SKM-1 (cell line): Measurements from ENCODE around the gene HOXA10.

Source experiments
- DNase-seq: peaks from one replicate; lab custom pipeline; 2025; ENCODE audit not compliant: unreplicated experiment; lab: John Stamatoyannopoulos, UW

The HOXA10 gene

DNA sequence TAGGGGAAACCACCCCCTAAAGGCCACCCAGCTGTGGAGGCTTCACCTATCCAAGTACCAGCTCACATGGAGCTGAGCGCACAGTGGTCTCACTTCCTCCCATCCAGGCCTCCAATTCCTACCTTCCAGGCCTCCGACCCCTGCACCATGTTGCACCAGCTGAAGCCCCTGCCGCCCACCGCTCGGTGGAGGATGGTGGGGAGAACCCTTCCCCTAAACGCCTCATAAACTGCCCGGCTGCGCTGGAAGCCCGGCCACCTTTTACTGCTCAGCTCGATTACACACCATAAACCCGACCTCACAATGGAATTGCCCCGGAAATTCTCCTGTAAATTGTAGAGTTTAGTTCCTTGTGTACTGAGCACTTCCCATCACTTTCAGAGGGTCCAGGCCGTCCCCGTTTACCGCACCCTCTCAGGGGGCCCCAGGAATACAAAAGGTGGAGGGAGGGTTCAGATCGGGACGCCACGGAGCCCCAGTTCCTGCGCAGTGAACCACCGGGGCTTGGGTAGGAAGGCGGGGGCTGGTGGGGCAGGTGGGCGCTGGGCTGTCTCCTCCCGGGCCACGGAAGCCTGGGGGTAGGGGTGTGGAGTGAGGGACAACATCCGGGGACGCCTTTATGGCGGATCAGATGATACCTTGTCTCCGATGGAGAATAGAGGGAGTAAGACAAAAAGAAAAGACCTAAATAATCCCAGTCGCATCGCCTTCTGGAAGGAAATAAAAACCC, 16.3 kb downstream of the HOXA10 start:
- DNase-seq = no peak

DNA sequence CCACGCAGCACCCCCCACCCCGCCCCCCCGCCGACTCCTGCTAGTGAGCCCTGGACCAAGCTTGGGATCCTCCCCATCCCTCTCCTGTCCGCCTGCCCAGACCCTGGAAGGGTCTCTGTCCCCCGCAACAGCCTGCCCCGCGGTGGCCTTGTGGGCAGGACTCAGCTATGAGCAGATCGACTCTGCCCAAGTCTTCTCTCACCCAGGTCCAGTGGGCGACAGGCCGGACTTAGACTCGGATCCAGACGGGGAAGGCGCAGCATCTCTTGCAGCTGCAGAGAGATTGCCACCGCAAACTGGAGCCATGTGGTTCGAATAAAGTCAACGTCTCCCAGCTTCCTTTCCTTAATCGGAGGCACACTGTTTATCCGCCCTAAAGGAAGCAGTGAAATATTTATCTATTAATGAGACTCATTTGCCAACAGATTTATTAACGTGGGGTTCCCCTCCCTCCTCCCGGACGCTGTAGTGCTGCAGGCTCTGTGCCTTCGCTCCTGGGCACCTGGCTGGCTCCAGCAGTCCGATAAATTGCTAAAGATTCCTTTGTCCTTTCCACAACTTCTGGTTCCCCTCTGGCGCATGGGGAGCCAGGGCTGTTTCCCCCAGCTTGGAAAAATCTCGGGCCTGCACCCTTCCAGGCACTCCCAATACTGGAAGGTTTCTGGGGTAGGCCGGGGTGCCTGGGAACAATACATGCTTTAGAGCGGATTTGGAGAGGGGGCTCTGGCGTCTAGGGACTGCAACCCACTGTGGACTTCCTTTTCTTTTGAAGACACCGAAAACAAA, 17.0 kb downstream of the HOXA10 start:
- DNase-seq = no peak

DNA sequence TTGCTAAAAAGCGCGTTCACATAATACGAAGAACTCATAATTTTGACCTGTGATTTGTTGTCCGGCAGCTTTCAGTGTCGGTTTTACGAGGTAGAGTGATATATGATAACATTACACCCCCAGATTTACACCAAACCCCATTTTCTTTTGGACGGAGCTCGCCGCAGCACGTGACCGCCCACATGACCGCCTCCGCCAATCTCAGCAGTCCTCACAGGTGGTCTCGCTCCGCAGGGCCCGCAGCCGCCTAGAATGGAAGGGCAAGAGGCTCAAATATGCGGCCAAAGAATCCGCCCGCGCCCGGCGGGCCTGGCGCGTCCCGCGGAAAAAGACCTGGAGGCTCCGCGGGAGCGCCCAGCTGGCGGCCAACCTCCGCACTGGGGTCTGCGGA, 17.6 kb downstream of the HOXA10 start, which contains the start of gene HOXA7:
HOXA7 (minus strand) TSS at position 168 of the 391 bp plus-strand sequence; CDS start at position 38, 130 bp downstream.
- no peak for DNase-seq

DNA sequence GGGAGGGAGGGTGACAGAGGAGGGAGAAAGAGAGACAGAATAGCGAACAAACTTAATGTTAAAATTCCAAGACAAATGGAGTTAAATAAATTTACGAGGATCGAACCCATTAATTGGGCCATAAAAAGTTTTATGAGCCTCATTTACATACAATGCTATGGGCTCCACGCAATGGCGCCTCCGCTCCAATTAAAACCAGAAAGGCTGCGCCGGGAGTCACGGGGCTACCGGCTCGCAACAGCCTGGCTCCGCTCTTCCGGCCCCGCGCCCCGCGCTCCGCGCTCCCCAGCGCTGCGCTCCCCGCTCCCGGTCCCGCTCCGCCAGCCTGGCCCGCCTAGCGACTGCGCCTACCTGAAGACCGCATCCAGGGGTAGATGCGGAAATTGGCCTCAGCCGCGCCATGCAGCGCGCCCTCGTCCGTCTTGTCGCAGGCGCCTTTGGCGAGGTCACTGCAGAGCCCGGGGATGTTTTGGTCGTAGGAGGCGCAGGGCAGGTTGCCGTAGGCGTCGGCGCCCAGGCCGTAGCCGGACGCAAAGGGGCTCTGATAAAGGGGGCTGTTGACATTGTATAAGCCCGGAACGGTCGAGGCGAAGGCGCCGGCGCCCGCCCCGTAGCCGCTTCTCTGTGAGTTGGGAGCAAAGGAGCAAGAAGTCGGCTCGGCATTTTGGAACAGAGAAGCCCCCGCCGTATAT, 18.2 kb downstream of the HOXA10 start:
- DNase-seq = no peak

DNA sequence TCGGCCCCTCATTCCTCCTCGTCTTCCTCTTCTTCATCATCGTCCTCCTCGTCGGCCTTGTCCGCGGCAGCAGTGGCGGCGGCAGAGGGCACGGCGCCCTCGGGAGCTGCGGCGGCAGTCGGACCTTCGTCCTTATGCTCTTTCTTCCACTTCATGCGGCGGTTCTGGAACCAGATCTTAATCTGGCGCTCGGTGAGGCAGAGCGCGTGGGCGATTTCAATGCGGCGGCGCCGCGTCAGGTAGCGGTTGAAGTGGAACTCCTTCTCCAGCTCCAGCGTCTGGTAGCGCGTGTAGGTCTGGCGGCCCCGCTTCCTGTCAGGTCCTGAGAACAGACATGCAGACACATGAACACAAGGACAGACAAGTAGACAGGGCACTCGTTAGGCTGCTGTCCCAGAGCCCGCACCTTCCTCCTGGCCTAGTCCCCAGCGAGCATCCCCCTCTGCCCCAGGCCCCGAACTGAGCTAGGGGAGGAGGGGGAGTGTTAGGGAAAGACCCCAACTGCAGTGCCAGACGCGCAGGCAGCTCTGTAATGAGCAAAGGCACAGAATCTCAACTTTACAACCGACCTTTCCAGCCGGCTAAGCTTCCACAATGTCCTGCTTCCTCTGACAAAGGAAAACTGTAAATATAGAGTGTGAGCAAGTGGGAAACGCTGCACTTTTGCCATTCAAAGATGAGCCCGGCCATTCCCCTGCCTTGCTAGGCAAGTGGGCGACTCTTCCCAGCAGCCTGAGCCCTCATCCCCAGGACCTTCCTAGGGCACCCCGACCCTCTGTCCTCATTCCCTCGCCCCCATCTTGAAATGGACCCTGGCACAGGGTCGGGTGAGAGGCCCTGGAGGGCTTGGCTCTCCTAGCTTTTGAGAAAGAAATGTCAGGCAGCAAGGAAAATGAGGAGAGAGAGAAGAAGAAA, 19.0 kb downstream of the HOXA10 start:
- DNase-seq = no peak

DNA sequence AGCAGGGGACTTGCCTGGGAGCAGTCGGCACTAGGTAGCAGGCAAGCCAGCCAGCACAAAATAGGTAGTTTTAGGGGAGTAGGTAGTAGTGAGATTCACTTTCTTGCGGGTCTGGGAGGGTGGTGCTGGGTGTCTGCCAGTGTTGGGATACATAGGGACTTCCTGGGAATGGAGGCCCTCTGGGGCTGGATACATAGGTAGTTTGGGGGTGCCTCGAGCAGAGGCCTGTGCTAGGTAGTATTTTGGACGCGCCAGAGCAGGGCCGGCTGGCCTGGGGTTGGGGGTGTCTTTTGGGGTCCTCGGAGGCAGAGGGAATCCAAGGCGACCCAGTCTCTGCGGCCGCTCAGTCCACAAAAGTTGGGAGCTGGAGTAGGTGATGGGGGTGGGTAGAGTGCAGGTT, 19.8 kb downstream of the HOXA10 start:
- DNase-seq = no peak

DNA sequence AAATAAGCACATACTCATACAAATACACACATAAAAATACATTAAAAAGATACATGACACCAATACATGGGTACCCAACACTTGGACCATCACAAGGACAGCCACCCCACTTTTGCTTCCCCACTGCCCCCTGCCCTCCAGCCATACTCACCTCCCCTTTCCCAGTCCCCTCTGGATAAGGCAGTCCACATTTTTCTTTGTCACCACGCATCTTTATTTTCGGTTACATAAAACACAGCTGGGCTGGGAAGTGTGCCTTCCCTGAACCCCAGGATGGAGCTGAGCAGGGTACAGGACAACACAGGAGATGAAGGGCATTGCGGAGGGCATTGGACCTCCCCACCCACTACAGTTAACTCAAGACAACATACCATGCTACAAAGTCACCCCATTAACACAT, 20.6 kb downstream of the HOXA10 start:
- DNase-seq = no peak

DNA sequence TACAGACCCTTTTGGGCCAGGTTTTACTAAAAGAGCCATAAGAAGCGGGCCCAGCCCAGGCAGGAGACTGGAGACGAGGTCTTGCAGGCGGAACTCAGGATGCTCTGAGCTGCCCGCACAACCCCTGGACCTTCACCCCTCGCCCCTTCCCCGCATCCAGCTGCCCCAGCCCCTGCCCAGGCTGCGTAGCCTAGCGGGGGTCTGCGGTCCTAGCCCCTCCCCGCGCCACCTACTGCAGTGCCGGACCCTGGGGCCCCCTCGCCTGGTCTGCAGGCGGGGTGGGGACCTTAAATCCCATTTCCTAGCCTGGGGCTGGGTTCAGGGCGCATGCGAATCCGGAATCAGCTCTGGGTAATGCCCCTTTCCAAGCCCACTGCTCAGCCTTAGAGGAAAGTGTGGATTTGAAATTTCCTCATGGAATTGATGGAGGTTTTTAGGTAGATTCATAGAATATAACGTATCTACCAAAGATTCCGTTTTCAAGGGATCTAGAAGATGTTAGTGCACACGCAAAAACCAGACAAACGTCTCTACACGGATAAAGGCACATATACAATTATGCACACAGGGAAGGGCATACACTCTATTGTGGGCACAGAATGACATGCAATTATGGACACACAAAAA, 21.2 kb downstream of the HOXA10 start:
- DNase-seq = no peak

DNA sequence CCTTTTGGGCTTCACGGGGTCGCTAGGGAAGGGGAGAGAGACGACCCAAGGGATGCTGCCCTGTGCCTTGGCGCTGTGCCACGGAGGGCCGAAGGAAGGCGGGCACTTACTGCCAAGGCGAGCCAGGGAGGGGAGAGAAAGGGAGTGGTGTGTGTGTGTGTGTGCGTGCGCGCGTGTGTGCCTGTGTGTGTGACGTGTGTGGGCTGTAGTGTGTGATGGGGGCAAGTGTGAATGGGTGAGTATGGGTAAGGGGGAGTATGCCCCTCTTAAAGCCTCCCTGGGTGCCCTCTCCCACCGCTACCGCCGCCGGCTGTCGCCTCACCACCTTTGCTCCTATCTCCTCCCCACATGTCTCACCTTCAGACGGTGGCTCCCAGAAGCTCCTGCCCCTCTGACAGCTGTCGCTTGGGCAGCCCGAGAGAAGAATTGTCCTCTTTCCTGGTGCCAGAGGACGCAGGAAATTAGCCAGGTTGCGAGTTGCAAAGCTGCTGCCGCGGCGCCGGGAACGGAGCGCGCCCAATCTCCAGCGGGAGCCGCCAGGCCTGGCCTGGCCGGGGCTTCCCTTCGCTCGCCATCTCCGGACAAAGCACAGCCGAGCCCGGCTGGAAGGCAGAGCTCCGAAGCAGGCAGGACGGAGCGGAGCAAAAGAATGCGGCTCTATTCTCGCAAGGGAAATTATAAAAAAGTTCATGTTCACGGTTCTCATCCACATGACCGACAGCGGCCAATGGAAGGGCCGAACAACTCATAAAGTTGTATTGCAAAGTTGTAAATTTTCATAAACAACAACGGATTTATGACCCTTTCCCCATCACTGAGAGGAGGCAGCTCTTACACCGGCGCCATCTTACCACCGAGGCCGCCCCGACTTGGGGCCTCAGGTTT, 21.9 kb downstream of the HOXA10 start, which contains the start of gene HOXA3:
HOXA3 (minus strand) TSS at position 653 of the 885 bp plus-strand sequence. CDS start 41,943 bp downstream, outside the sequence.
- no peak for DNase-seq

DNA sequence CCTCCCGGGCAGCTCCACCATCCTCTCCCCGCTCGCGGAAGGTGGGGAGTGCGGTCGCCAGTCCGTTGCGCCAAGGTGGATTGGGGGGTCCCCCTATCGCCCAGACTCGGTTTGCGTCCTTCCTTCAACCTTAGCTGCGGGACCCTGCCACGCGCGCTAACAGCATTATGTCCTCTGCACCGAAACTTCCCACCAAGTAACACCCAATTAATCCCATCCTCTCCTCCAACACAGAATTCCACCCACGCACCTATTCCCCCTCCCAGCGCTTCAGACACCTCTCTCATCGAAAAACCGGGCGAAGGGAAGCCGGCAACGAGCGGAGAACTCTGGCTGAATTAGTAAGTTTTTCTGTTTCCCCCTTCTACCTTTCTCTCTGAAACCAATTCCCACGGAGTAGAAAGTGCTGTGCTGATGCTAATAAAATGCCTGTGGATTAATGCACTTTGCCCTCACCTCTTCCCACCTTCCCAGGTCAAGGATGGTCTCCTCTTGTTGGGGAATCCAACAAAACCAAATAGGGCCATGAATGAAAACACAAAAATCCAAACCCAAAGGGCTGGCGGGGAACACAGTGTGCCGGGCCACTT, 22.7 kb downstream of the HOXA10 start:
- no peak for DNase-seq

DNA sequence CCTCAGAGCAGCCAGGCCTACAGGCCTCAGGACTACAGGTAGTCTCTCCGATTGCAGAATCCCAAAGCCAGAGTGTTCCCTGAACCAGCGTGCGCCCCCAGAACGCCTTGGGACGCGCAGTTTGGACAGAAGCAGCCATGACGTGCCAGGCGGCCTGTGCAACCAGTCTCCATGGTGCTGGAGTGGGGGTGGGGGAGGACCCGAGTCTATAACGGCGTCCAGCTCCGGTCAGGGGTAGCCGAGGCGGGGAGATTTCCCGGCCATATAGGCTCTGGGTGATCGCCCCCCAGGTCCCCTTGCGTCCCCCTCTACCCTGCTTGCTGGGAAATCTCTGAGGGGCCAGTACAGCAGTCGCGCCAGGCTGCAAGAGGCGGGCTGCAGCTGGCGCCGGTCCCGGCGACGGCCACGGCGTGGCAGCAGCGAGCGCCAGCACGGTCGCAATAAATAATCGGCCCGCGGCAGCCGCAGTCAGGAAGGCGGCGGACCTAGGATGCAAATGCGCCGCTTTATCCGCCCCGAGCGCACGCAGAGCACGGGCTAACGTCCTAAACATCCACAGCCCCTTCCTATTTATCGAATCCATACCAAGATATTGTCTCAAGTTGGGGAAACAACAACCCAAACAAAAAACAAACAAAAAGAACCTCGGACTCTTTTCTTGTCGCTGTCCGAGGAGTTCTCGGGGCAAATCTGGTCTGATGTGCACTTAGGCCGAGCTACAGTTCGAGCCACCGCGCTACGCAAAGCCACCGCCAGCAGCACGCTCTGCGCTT, 23.4 kb downstream of the HOXA10 start:
- DNase-seq = no peak

DNA sequence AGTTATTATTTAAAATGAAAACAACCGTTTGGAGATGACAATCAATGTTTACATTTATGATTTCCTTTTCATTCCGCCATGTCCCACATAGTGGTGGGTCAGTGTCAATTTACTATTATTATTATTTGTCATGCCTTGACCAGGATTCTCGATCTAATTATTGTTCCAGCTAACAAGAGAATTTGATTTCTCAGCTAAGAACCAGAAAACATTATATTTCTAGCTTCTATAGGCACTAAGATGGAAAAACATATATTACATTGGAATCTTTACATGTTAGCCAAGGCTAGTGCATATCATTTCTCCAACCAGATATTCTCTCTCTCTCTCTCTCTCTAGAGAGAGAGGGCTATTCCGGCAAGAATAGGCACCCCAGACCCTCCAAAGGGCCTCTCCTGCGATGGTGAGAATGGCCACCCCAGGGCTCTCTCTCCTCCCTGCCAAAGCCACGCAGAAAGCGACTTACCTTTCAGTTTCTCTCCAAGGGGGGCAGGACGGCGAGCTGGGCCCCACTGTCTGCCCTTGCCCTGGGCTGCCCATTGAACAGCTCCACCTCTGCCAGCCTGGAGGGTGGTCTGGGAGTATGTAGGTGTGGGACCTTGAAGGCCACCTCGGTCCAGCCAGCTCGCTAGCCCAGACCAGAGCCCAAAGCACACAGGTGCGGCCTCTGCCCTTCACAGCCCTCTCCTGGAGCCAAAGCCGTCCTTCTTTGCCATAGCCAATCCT, 24.1 kb downstream of the HOXA10 start:
- DNase-seq = no peak

DNA sequence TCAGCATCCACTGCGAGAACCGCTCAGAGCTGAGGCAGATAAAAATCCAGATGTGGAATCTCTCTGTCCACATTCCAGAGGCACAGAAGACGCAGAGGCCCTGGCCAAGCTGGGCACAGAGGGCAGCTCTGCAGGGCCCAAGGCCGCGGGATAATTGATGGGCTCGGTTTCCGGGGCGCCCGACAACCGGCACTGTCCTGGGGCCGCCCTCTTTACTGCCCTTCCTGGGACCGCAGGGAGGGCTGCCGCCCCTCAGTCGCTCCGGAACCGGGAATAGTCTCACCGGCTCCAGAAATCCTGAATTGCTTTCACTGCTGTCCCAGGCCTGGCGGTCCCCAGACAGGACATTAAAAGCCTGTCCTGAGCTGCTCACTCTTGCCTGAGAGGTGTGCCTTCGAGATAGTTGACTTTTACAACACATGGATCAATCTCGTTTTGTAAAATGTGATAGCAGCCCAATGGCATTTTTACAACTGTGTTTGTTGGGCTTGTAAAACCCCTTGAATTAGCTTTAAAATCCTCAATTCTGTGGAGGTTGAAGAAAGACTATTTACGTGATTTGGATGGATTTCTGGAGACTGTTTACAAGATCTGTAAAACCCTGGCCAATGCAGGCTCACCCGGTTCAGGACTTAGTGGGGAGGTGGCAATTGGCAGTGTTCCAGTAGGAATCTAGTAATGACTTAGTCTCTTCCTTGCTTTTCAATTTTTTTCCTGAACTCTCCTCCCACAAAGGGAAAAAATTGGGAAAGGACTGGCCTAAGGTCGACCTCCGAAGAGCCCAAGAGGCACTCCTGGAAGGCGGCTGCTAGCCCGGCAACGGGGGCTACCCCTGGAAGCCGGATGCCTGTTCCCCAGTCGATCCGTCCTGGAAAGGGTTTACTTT, 25.1 kb downstream of the HOXA10 start:
- no peak for DNase-seq

DNA sequence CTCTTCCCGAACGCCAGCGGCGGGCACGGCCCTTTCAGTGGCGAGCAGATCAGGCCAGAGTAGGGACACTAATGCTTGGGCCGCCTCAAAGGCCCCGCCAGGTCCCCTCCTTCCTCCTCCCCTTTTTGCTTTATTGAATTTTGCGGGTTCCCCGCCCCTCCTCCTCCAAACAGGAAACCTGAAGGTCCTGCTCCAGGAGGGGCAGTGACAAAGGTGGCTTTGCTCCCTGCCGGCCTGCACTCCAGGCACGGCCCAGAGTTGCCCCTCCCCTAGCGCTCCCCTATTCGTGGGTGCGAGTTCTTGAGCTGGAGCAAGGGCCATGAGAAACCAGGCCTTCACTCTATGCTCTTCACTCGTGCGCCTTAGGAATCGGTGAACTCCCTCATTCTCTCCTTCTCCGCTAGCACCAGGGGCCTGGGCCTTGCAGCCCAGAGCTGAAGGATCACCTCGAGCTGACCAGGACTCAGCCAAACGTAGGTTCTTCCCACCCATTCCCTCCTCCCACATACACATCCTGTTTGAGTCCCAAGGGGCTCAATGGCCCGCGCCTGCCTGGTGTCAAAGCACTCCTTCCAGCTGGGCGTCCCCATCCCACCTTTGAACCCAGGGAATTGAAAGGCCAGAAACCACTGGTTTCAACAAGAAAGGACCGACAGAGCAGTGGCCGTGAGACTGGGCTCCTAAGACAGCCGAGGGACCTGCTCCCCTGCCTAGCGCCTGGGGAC, 25.9 kb downstream of the HOXA10 start:
- no peak for DNase-seq

DNA sequence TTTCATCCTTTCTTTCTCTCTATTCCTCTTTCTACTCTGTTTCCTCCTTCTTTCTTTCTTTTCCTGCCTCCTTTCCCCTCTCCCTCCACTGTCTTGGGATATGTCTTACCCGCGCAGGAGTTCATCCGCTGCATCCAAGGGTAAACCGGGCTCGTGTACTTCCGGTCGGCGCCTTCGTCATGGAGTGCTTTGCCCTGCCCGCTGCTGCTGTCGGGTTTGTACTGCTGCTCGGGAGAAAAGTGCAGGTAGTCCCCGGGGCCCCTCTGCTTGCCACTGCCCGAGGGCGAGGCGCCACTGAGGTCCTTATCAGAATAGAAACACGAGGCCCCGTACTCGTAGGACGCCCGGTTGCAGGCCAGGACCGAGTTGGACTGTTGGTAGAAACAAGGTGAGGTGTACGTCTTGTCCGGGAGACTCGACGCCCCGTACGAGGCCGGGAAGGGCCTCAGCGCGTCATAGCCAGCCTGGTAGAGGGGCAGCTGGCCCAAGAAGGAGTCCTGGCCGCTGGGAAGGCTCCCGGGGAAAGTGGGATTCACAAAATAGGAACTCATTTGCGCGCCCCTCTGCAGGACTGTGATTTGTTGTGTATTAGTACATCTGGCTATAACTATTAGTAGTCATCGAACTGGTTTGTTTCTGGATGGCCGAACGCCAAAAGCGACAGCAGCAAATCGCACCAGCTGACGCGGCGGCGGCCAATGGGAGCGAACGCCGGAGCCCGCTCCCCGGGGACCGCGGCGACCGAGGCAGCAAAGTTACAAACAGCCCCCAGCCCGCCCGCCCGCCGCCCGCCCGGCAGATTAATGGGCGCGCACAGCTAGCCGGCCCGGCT, 26.7 kb downstream of the HOXA10 start, which contains the start of gene HOXA6:
HOXA6 (minus strand) TSS at position 576 of the 832 bp plus-strand sequence; CDS start at position 551, 25 bp downstream.
- DNase-seq = no peak
